HCT116 (cell line): Measurements from ENCODE around the gene SYNPR. TPM values are rescaled to one million over a fixed set of nuclear protein-coding genes. Genes with fewer than 3 reads are reported as not detected.

Source experiments
- ATAC-seq: fragments of 200-7000 bp; cut with Tn5 transposase; 2 replicates; pipeline ENCODE4 v1.9.1; 2020; ENCODE audit warnings: mild to moderate bottlenecking, moderate library complexity
- Bru-seq: library from RNA; stranded (reverse); fragments of 400-500 nt; gene quantifications from one replicate; lab custom pipeline; 2021; lab: Mats Ljungman, UMichigan
- BruChase-seq, 2 experiments: library from RNA; stranded (reverse); fragments of 400-500 nt; gene quantifications; one replicate each; lab custom pipeline; 2021; lab: Mats Ljungman, UMichigan
- BruUV-seq: library from RNA; stranded (reverse); fragments of 400-500 nt; replicated peaks from 2 replicates; lab custom pipeline; 2021; lab: Mats Ljungman, UMichigan
- CTCF ChIA-PET: fragments of 300-600 bp; sonication (Branson Sonifier 250); formaldehyde crosslinking; loops from one replicate; lab custom pipeline; 2021; ENCODE audit warnings: antibody characterized with exemption; lab: Charles Lee
- POLR2A ChIA-PET: fragments of 300-600, 350-600 bp; sonication (Branson Sonifier 250); formaldehyde crosslinking; loops from one replicate; lab custom pipeline; 2021; ENCODE audit warnings: antibody characterized with exemption; lab: Charles Lee
- RAD21 ChIA-PET, 2 experiments: fragments of 300-600 bp; sonication (Branson Sonifier 250); formaldehyde crosslinking; loops; one replicate each; lab custom pipeline; 2023; ENCODE audit warnings: low total read pairs in 2 of 2; ENCODE audit not compliant: uncharacterized antibody in 2 of 2, unreplicated experiment in 2 of 2, low non-redundant PET in 1 of 2; lab: Charles Lee
- DNase-seq: peaks from one replicate; pipeline ENCODE4 v3.0.0-alpha.2; 2010; ENCODE audit warnings: low read depth, low spot score
- H2AFZ ChIP-seq: fragments of 200-600 bp; shearing (Covaris generic), sonication (generic); 2 replicates; pipeline ENCODE4 v1.6.1; 2017; ENCODE audit warnings: low read depth, mixed run types, mixed read lengths, antibody characterized with exemption, low read length; ENCODE audit not compliant: poor library complexity, severe bottlenecking
- H3K27ac ChIP-seq: 2 replicates; pipeline ENCODE4 v1.5.1; 2012; ENCODE audit warnings: low read depth, low read length
- H3K27me3 ChIP-seq: fragments of 200-600 bp; sonication (generic); 2 replicates; pipeline ENCODE4 v1.6.1; 2016; ENCODE audit warnings: mixed run types, low read length, mixed read lengths; ENCODE audit not compliant: insufficient read depth
- H3K36me3 ChIP-seq, 2 experiments: fragments of 200-500 bp in 1 of 2; fragments of 200-600 bp in 1 of 2; sonication (Bioruptor generic) in 1 of 2; sonication (generic) in 1 of 2; 2 replicates each; pipeline versions ENCODE4 v1.5.1 to v1.6.1; 2014 to 2016; ENCODE audit warnings: low read length in 2 of 2, inconsistent platforms in 1 of 2, mixed read lengths in 1 of 2, mixed run types in 1 of 2; ENCODE audit not compliant: insufficient read depth in 2 of 2, control insufficient read depth in 1 of 2
- H3K4me1 ChIP-seq, 2 experiments: fragments of 200-600 bp in 1 of 2; sonication (generic) in 1 of 2; 2 replicates each; pipeline versions ENCODE4 v1.5.1 to v1.6.1; 2012 to 2017; ENCODE audit warnings: low read length in 2 of 2, inconsistent platforms in 1 of 2, mild to moderate bottlenecking in 1 of 2, mixed read lengths in 1 of 2, mixed run types in 1 of 2, moderate library complexity in 1 of 2; ENCODE audit not compliant: insufficient read depth in 2 of 2, control insufficient read depth in 1 of 2
- H3K4me2 ChIP-seq: fragments of 200-600 bp; sonication (generic); 2 replicates; pipeline ENCODE4 v1.6.1; 2017; ENCODE audit warnings: mixed run types, low read length, mixed read lengths
- H3K4me3 ChIP-seq, 2 experiments: fragments of 200-600 bp in 1 of 2; sonication (generic) in 1 of 2; replicated peaks in 1 of 2; 2 replicates each; pipeline ENCODE4 v1.5.1; 2011 to 2016; ENCODE audit warnings: low read length in 2 of 2, control low read depth in 1 of 2, low read depth in 1 of 2, mild to moderate bottlenecking in 1 of 2, mixed read lengths in 1 of 2, mixed run types in 1 of 2
- H3K79me2 ChIP-seq: fragments of 200-600 bp; sonication (generic); 2 replicates; pipeline ENCODE4 v1.6.1; 2017; ENCODE audit warnings: mild to moderate bottlenecking, mixed run types, low read length, moderate library complexity, mixed read lengths; ENCODE audit not compliant: insufficient read depth
- H3K9ac ChIP-seq: fragments of 200-600 bp; sonication (generic); 2 replicates; pipeline ENCODE4 v1.6.1; 2016; ENCODE audit warnings: low read length, mixed read lengths
- H3K9me2 ChIP-seq: fragments of 200-600 bp; sonication (generic), shearing (Covaris generic); 2 replicates; pipeline ENCODE4 v1.6.1; 2017; ENCODE audit warnings: mixed run types, mild to moderate bottlenecking, moderate library complexity; ENCODE audit not compliant: insufficient read depth
- H3K9me3 ChIP-seq, 2 experiments: fragments of 200-500 bp in 1 of 2; fragments of 200-600 bp in 1 of 2; sonication (Bioruptor generic) in 1 of 2; sonication (generic) in 1 of 2; 2 replicates each; pipeline ENCODE4 v1.6.1; 2014 to 2017; ENCODE audit warnings: low read length in 2 of 2, mixed read lengths in 2 of 2, inconsistent platforms in 1 of 2, low read depth in 1 of 2, mild to moderate bottlenecking in 1 of 2, mixed run types in 1 of 2, moderate library complexity in 1 of 2; ENCODE audit not compliant: control insufficient read depth in 1 of 2, insufficient read depth in 1 of 2
- H4K20me1 ChIP-seq: fragments of 200-600 bp; sonication (generic), shearing (Covaris generic); 2 replicates; pipeline ENCODE4 v1.6.1; 2017; ENCODE audit warnings: mixed run types, mild to moderate bottlenecking, moderate library complexity; ENCODE audit not compliant: insufficient read depth
- ATF3 ChIP-seq: IDR thresholded peaks from 2 replicates; pipeline ENCODE4 v1.6.1; 2012
- CBX3 ChIP-seq: IDR thresholded peaks from 2 replicates; pipeline ENCODE4 v1.6.1; 2012; ENCODE audit warnings: low read depth
- CEBPB ChIP-seq: IDR thresholded peaks from 2 replicates; pipeline ENCODE4 v1.6.1; 2012; ENCODE audit warnings: low read depth
- CTCF ChIP-seq, 3 experiments: fragments of 200-600 bp in 1 of 3; sonication (generic) in 1 of 3; IDR thresholded peaks in 2 of 3; conservative IDR thresholded peaks in 1 of 3; 2 replicates each; pipeline ENCODE4 v1.5.1; 2012 to 2017; ENCODE audit warnings: low read depth in 2 of 3, low read length in 2 of 3, antibody characterized with exemption in 1 of 3, borderline replicate concordance in 1 of 3, control low read depth in 1 of 3, mild to moderate bottlenecking in 1 of 3, mixed read lengths in 1 of 3, mixed run types in 1 of 3, moderate library complexity in 1 of 3; ENCODE audit not compliant: insufficient read depth in 1 of 3
- EGR1 ChIP-seq: IDR thresholded peaks from 2 replicates; pipeline ENCODE4 v1.6.1; 2012; ENCODE audit warnings: low read depth
- EZH2 ChIP-seq: fragments of 200-600 bp; sonication (generic); IDR thresholded peaks from 2 replicates; pipeline ENCODE4 v1.6.1; 2017; ENCODE audit warnings: antibody characterized with exemption, mixed run types
- FOSL1 ChIP-seq: IDR thresholded peaks from 2 replicates; pipeline ENCODE4 v1.6.1; 2012; ENCODE audit warnings: low read depth
- JUND ChIP-seq: IDR thresholded peaks from 2 replicates; pipeline ENCODE4 v1.6.1; 2012
- POLR2AphosphoS5 ChIP-seq: IDR thresholded peaks from 2 replicates; pipeline ENCODE4 v1.6.1; 2011; ENCODE audit warnings: mild to moderate bottlenecking, low read depth, low read length, moderate library complexity
- RAD21 ChIP-seq: IDR thresholded peaks from 2 replicates; pipeline ENCODE4 v1.6.1; 2012; ENCODE audit warnings: low read depth, mild to moderate bottlenecking
- SP1 ChIP-seq: IDR thresholded peaks from 2 replicates; pipeline ENCODE4 v1.6.1; 2012; ENCODE audit warnings: low read depth
- YY1 ChIP-seq: IDR thresholded peaks from 2 replicates; pipeline ENCODE4 v1.6.1; 2011; ENCODE audit warnings: low read length, low read depth, moderate library complexity, mild to moderate bottlenecking; ENCODE audit not compliant: insufficient replicate concordance; ENCODE audit errors: extremely low read depth
- ZNF274 ChIP-seq: fragments of 200-500 bp; sonication (Bioruptor generic); IDR thresholded peaks from 2 replicates; pipeline ENCODE4 v1.6.1; 2014; ENCODE audit warnings: mild to moderate bottlenecking, low read depth, low read length, inconsistent platforms
- intact Hi-C: fragments of 100-400 bp; cut with micrococcal nuclease; formaldehyde crosslinking; loops from 2 replicates; pipeline ENCODE4 v1.10.0; 2022
- long read RNA-seq: library from polyadenylated mRNA; unstranded; transcript quantifications from one replicate; pipeline ENCODE4 v2.0.0, GENCODE V29; 2021; ENCODE audit not compliant: unreplicated experiment
- polyA plus RNA-seq: library from polyadenylated mRNA; unstranded; fragments of >200 nt; gene quantifications from 2 replicates; pipeline ENCODE4 v1.2.1, GENCODE V29; 2012; ENCODE audit warnings: missing spikeins
- total RNA-seq: library from RNA; stranded (reverse); gene quantifications from one replicate; pipeline ENCODE4 v1.2.1, GENCODE V29; 2021; ENCODE audit not compliant: unreplicated experiment
- TF ChIP-seq, protein P1 (sequence below): IDR thresholded peaks from 2 replicates; pipeline ENCODE4 v1.6.1; 2012

The SYNPR gene
- total RNA-seq (not detected), Bru-seq, nascent RNA (percentile 8 among the genes with signal in this experiment), BruChase-seq, experiment 1, labeled RNA remaining after a 6-hour chase (percentile 5 among the genes with signal in this experiment), BruChase-seq, experiment 2, labeled RNA remaining after a 2-hour chase (percentile 9 among the genes with signal in this experiment)
- polyA plus RNA-seq = not detected in 2 replicates
- long read RNA-seq = 0 reads

- ChIA-PET POLR2A (no interaction called here), CTCF (no interaction called here), RAD21 (no interaction called here)
- no peak for ATAC-seq
- H3K4me1 ChIP-seq = no peaks in the 10 kb centered on the region
- H3K9ac ChIP-seq = no peak within 1 kb of the TSS
- no peak within 1 kb of the TSS for H3K4me3 ChIP-seq
- no peak within 1 kb of the TSS for H3K4me2 ChIP-seq
- H3K9me2 ChIP-seq = no peaks in the 10 kb centered on the region
- intact Hi-C loops = no loop called here
- H3K27ac ChIP-seq = no peak within 1 kb of the TSS
- no TSS peak for BruUV-seq
- H3K9me3 ChIP-seq = no peaks in the 10 kb centered on the region
- DNase-seq = no peak
- H4K20me1 ChIP-seq = no peaks in the 10 kb centered on the region
- TF ChIP-seq YY1 = no peak
- TF ChIP-seq FOSL1 = no peak
- TF ChIP-seq, protein P1, sequence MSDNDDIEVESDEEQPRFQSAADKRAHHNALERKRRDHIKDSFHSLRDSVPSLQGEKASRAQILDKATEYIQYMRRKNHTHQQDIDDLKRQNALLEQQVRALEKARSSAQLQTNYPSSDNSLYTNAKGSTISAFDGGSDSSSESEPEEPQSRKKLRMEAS = no peak
- H3K36me3 ChIP-seq = no peaks in the 10 kb centered on the region
- no peaks in the 10 kb centered on the region for H3K79me2 ChIP-seq
- H3K27me3 ChIP-seq = 0 out of 2 replicates have a peak, but pooled peaks cover 8% of the 10 kb centered on the region
- H2AFZ ChIP-seq = no peak within 1 kb of the TSS
These were observed at the start of gene SYNPR for GRCh38 chr3:63278171-63279004. Gene SYNPR (plus strand): TSS chr3:63278308.

DNA sequence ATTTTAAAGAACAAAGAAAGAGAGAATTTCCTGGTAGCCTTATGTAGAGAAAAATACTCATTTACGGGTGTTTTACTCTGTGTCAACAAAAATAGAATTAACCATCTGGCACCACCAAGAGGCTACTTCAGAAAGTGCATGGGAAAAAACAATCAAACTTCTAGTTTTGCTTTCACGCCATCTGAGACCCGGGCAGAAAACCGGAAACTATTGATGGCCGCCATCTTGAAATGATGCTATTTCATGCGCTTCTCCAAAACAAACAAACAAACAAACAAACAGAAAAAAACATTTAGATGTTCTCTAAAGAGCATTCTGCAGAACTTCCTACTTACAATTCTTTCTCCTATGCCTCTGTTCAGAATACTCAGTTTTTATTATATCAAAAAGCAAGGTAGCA, 49.4 kb upstream of the SYNPR start:
- no peaks in the 10 kb centered on the region for H3K79me2 ChIP-seq
- H2AFZ ChIP-seq = peak overlapping the region; percentile 51
- H3K4me2 ChIP-seq = no peak overlapping the region; the same call in 1 of the 2 replicates
- H4K20me1 ChIP-seq = no peaks in the 10 kb centered on the region
- H3K27ac ChIP-seq = no peak overlapping the region
- H3K4me3 ChIP-seq = no peak overlapping the region
- no peaks in the 10 kb centered on the region for H3K9me2 ChIP-seq
- TF ChIP-seq ATF3 = no peak
- peak; percentile 69 for TF ChIP-seq YY1
- no peak for TF ChIP-seq CEBPB
- TF ChIP-seq EGR1 = no peak
- TF ChIP-seq SP1 = no peak
- TF ChIP-seq CBX3 = no peak
- TF ChIP-seq EZH2 = no peak
- TF ChIP-seq POLR2AphosphoS5 = no peak
- TF ChIP-seq RAD21 = peak; percentile 54
- no peak for TF ChIP-seq JUND
- no peak for TF ChIP-seq ZNF274
- peak; percentile 22 to 46 (median 38); a peak in 4 of 6 replicates for TF ChIP-seq CTCF (IDR thresholded peaks at IDR 0.05 in 2 of 3, conservative IDR thresholded peaks at IDR 0.05 in 1 of 3; ENCODE audit: borderline replicate concordance in 1 of 3, insufficient read depth in 1 of 3, low read depth in 2 of 3, low read length in 2 of 3)
- intact Hi-C loops = loop anchor here (2.0 kb wide), 2 partner anchors 564 to 606 kb away; no protein-coding TSS in a partner anchor
- no peaks in the 10 kb centered on the region for H3K27me3 ChIP-seq
- ChIA-PET POLR2A (no interaction called here), RAD21 (no interaction called here), CTCF (interaction anchor here (1.8 kb wide), 1 partner anchor 562 kb away, joined by 9 read pairs; no protein-coding TSS in a partner anchor)
- no peak overlapping the region for H3K9ac ChIP-seq
- H3K36me3 ChIP-seq = no peaks in the 10 kb centered on the region
- BruUV-seq = no TSS peak
- DNase-seq = peak; percentile 16
- H3K9me3 ChIP-seq = no peaks in the 10 kb centered on the region
- peak; percentile 53 for ATAC-seq
- no peaks in the 10 kb centered on the region for H3K4me1 ChIP-seq
